GM12878 (cell line): Measurements from ENCODE around the gene INSYN2B. TPM values are rescaled to one million over a fixed set of nuclear protein-coding genes. Genes with fewer than 3 reads are reported as not detected.

ENCODE experiments used
- ATAC-seq: fragments of 200-7000 bp; cut with Tn5 transposase; 3 replicates; pipeline ENCODE4 v1.9.1; 2020; ENCODE audit warnings: mild to moderate bottlenecking, moderate library complexity
- BruUV-seq: library from RNA; stranded (reverse); fragments of 400-500 nt; replicated peaks from 2 replicates; lab custom pipeline; 2021; lab: Mats Ljungman, UMichigan
- CTCF ChIA-PET: fragments of 300-600 bp; sonication (Branson Sonifier 250); formaldehyde crosslinking; extraction: SDS; loops from one replicate; lab custom pipeline; 2021; ENCODE audit warnings: inconsistent platforms; lab: Yijun Ruan, JAX
- POLR2A ChIA-PET: fragments of 350-600 bp; formaldehyde crosslinking; extraction: SDS; loops from one replicate; lab custom pipeline; 2021; ENCODE audit warnings: inconsistent platforms; lab: Charles Lee
- RAD21 ChIA-PET: fragments of 300-600 bp; sonication (Branson Sonifier 250); formaldehyde crosslinking; loops from one replicate; lab custom pipeline; 2023; ENCODE audit warnings: antibody characterized with exemption; ENCODE audit not compliant: unreplicated experiment; lab: Charles Lee
- SMC1A ChIA-PET: fragments of 300-600 bp; sonication (Branson Sonifier 250); formaldehyde crosslinking; loops from one replicate; lab custom pipeline; 2023; ENCODE audit not compliant: unreplicated experiment, uncharacterized antibody; lab: Charles Lee
- DNase-seq: peaks from one replicate; pipeline ENCODE4 v3.0.0-alpha.2; 2011; ENCODE audit warnings: low read depth, low spot score
- FAIRE-seq: peaks from 3 replicates; lab custom pipeline; 2011; peaks lifted over from hg19 to GRCh38; lab: Jason Lieb, UNC
- H2AFZ ChIP-seq: 2 replicates; pipeline ENCODE4 v1.6.0; 2011; ENCODE audit warnings: low read depth, low read length, control low read depth; ENCODE audit not compliant: control insufficient read depth
- H3K27ac ChIP-seq: 2 replicates; pipeline ENCODE4 v1.5.1; 2011; ENCODE audit warnings: control low read depth; ENCODE audit not compliant: control insufficient read depth, insufficient read depth
- H3K27me3 ChIP-seq, 2 experiments: replicated peaks in 1 of 2; 2 replicates each; pipeline versions ENCODE4 v1.6.0 to v1.6.1; 2011; ENCODE audit warnings: low read length in 1 of 2; ENCODE audit not compliant: control insufficient read depth in 2 of 2, insufficient read depth in 2 of 2
- H3K36me3 ChIP-seq, 2 experiments: 2 replicates each; pipeline ENCODE4 v1.5.1; 2011; ENCODE audit warnings: low read length in 1 of 2; ENCODE audit not compliant: control insufficient read depth in 2 of 2, insufficient read depth in 2 of 2
- H3K4me1 ChIP-seq: 2 replicates; pipeline ENCODE4 v1.6.1; 2011; ENCODE audit warnings: mild to moderate bottlenecking, low read length, moderate library complexity, mixed read lengths; ENCODE audit not compliant: control insufficient read depth, insufficient read depth
- H3K4me2 ChIP-seq: 2 replicates; pipeline ENCODE4 v1.6.0; 2011; ENCODE audit warnings: control low read depth; ENCODE audit not compliant: control insufficient read depth, insufficient read depth
- H3K4me3 ChIP-seq: fragments of 200-600 bp; sonication (generic); 2 replicates; pipeline ENCODE4 v1.5.1; 2016
- H3K79me2 ChIP-seq: 2 replicates; pipeline ENCODE4 v1.6.0; 2011; ENCODE audit warnings: low read length; ENCODE audit not compliant: control insufficient read depth, insufficient read depth
- H3K9ac ChIP-seq: 2 replicates; pipeline ENCODE4 v1.8.0; 2011; ENCODE audit warnings: low read length, control low read depth, mixed read lengths; ENCODE audit not compliant: control insufficient read depth, insufficient read depth
- H3K9me3 ChIP-seq: replicated peaks from 3 replicates; pipeline ENCODE4 v1.5.1; 2011; ENCODE audit warnings: mild to moderate bottlenecking, low read length; ENCODE audit not compliant: control insufficient read depth, insufficient read depth
- H4K20me1 ChIP-seq: 2 replicates; pipeline ENCODE4 v1.6.0; 2011; ENCODE audit not compliant: control insufficient read depth, insufficient read depth
- ATF2 ChIP-seq: IDR thresholded peaks from 2 replicates; pipeline ENCODE4 v1.6.1; 2012; ENCODE audit warnings: low read length, inconsistent platforms
- CTCF ChIP-seq, 3 experiments: IDR thresholded peaks in 2 of 3; conservative IDR thresholded peaks in 1 of 3; 2 replicates each; pipeline ENCODE4 v1.5.1; 2011; ENCODE audit warnings: low read depth in 3 of 3, low read length in 3 of 3, mild to moderate bottlenecking in 3 of 3, control low read depth in 2 of 3, moderate library complexity in 2 of 3, inconsistent platforms in 1 of 3, mixed read lengths in 1 of 3; ENCODE audit not compliant: control insufficient read depth in 2 of 3, insufficient read depth in 1 of 3; ENCODE audit errors: extremely low read depth in 1 of 3
- E2F4 ChIP-seq: IDR thresholded peaks from 2 replicates; pipeline ENCODE4 v1.6.1; 2012; ENCODE audit warnings: low read depth, low read length, improper control_type of control experiment
- HCFC1 ChIP-seq: fragments of 150-350 bp; IDR thresholded peaks from 2 replicates; pipeline ENCODE4 v1.6.1; 2014; ENCODE audit warnings: low read length
- KAT2A ChIP-seq: conservative IDR thresholded peaks from 2 replicates; pipeline ENCODE4 v1.6.1; 2011; ENCODE audit warnings: low read depth, low read length; ENCODE audit not compliant: control insufficient read depth
- MLLT1 ChIP-seq: fragments of 450-650 bp; IDR thresholded peaks from 2 replicates; pipeline ENCODE4 v1.6.1; 2016; ENCODE audit warnings: mild to moderate bottlenecking
- NBN ChIP-seq: fragments of 450-650 bp; IDR thresholded peaks from 2 replicates; pipeline ENCODE4 v1.6.1; 2016
- NFIC ChIP-seq: IDR thresholded peaks from 2 replicates; pipeline ENCODE4 v1.6.1; 2012; ENCODE audit warnings: low read depth, mild to moderate bottlenecking, inconsistent platforms, low read length, moderate library complexity
- NFYB ChIP-seq: IDR thresholded peaks from 2 replicates; pipeline ENCODE4 v1.6.1; 2011; ENCODE audit warnings: low read depth, mild to moderate bottlenecking, low read length, improper control_type of control experiment, moderate library complexity; ENCODE audit not compliant: insufficient read depth
- NR2C1 ChIP-seq: fragments of 450-650 bp; IDR thresholded peaks from 2 replicates; pipeline ENCODE4 v1.6.1; 2017; ENCODE audit warnings: antibody characterized with exemption, mild to moderate bottlenecking, moderate library complexity
- PBX3 ChIP-seq: IDR thresholded peaks from 2 replicates; pipeline ENCODE4 v1.6.1; 2011; ENCODE audit warnings: mild to moderate bottlenecking, low read depth, low read length, moderate library complexity; ENCODE audit not compliant: insufficient replicate concordance
- SP1 ChIP-seq: IDR thresholded peaks from one replicate; pipeline ENCODE4 v1.6.1; 2011; ENCODE audit warnings: low read depth, low read length
- SUZ12 ChIP-seq: fragments of 200-600 bp; sonication (generic); IDR thresholded peaks from one replicate; pipeline ENCODE4 v1.6.1; 2018; ENCODE audit warnings: antibody characterized with exemption, mild to moderate bottlenecking; ENCODE audit not compliant: unreplicated experiment
- WGBS: methylation state at CpG from one replicate; pipeline ENCODE4 v1.1.6; 2016; ENCODE audit warnings: low lambda C conversion rate; ENCODE audit not compliant: insufficient replicate concordance, insufficient coverage; ENCODE audit errors: missing lambda C conversion rate; 5-methylcytosine and 5-hydroxymethylcytosine counted together
- in situ Hi-C: fragments of 300-500 bp; cut with MboI; formaldehyde crosslinking; loops from 9 replicates; pipeline ENCODE4 v1.14.3; 2018; ENCODE audit warnings: mixed read lengths
- intact Hi-C: fragments of 100-400 bp; cut with micrococcal nuclease; formaldehyde crosslinking; loops from one replicate; pipeline ENCODE4 v1.14.2; 2022; ENCODE audit not compliant: unreplicated experiment
- polyA plus RNA-seq, 11 experiments: library from polyadenylated mRNA; depleted of rRNA in 4 of 11; unstranded in 6 of 11; stranded (reverse) in 5 of 11; fragments of >200 nt; fragmentation: Nextera tagmentation in 4 of 11; fragmentation: Illumina TruSeq in 1 of 11; extraction: Ambion mirVana in 4 of 11; extraction: Trizol in 1 of 11; gene quantifications; 1 replicate in 1 of 11; 2 replicates in 10 of 11; pipeline versions ENCODE4 v1.2.1 to v1.2.3, GENCODE V29; 2011 to 2016; ENCODE audit warnings: inconsistent platforms in 2 of 11, missing spikeins in 2 of 11, low read depth in 1 of 11
- total RNA-seq, 4 experiments: library from RNA; depleted of rRNA in 3 of 4; stranded (reverse); fragments of >200 nt in 3 of 4; fragmentation: Illumina TruSeq in 1 of 4; extraction: Trizol in 1 of 4; gene quantifications; 2 replicates each; pipeline versions ENCODE4 v1.2.1 to v1.2.3, GENCODE V29; 2013 to 2021

The INSYN2B gene
- total and polyA plus RNA-seq, 10 of the 15 experiments (the other 5 are each of a cell fraction or from before 2014, with no cell fraction given) = 0.05 to 0.27 (median 0.13) TPM; not detected in 7

GRCh38 chr5:169864483-169864882, 115.8 kb downstream of the INSYN2B start:
- in situ Hi-C loops (no loop called here), intact Hi-C loops (no loop called here)
- TF ChIP-seq NR2C1 (no peak), NFIC (no peak), E2F4 (no peak), MLLT1 (no peak), HCFC1 (no peak), ATF2 (no peak), NFYB (no peak), SP1 (no peak), NBN (no peak), CTCF (IDR thresholded peaks at IDR 0.05 in 2 of 3, conservative IDR thresholded peaks at IDR 0.05 in 1 of 3; ENCODE audit: control insufficient read depth in 2 of 3, extremely low read depth in 1 of 3, insufficient read depth in 1 of 3, low read depth in 3 of 3, low read length in 3 of 3) (no peak), KAT2A (no peak), PBX3 (no peak), SUZ12 (no peak)
- Histone ChIP-seq H3K79me2 (no peaks in the 10 kb centered on the region; the same call in 1 of the 2 replicates), H3K36me3 (peaks cover 8 to 11% of the 10 kb centered on the region in 2 experiments; a peak in 3 of 4 replicates), H2AFZ (no peak overlapping the region), H3K27ac (no peak overlapping the region), H3K27me3 (no peaks in the 10 kb centered on the region), H3K4me3 (no peak overlapping the region), H4K20me1 (no peaks in the 10 kb centered on the region), H3K4me1 (0 out of 2 replicates have a peak, but pooled peaks cover 3% of the 10 kb centered on the region), H3K4me2 (no peak overlapping the region), H3K9ac (no peak overlapping the region), H3K9me3 (no peaks in the 10 kb centered on the region)
- DNase-seq (no peak), FAIRE-seq (no peak), ATAC-seq (no peak)
- 92% methylated on average over 1 of the region's 1 CpG for WGBS
- ChIA-PET POLR2A (interaction anchor here (0.6 kb wide), 1 partner anchor 247 kb away, joined by 3 read pairs; no protein-coding TSS in a partner anchor), RAD21 (no interaction called here), CTCF (no interaction called here), SMC1A (interaction anchor here (0.9 to 1.9 kb wide), 2 partner anchors 144 to 220 kb away, joined by 3 to 4 read pairs; no protein-coding TSS in a partner anchor)
- no TSS peak for BruUV-seq
